DOHH2 (cell line): Measurements from ENCODE around the gene CDC37.
"Not testable (repeated sequence)": the region's sequence is repeated elsewhere in the genome, so short reads cannot be mapped to it uniquely, and the experiment has no call there.

ENCODE experiments used
- H3F3A ChIP-seq: fragments of 200-600 bp; sonication (generic), shearing (Covaris generic); 2 replicates; pipeline ENCODE4 v1.6.0; 2016; ENCODE audit warnings: antibody characterized with exemption, mild to moderate bottlenecking; ENCODE audit not compliant: control insufficient read depth, insufficient read depth
- H3K27ac ChIP-seq: fragments of 200-600 bp; sonication (generic); 2 replicates; pipeline ENCODE4 v1.5.1; 2014; ENCODE audit warnings: low read depth, mild to moderate bottlenecking, low read length, moderate library complexity
- H3K27me3 ChIP-seq: fragments of 200-600 bp; sonication (generic); 2 replicates; pipeline ENCODE4 v1.6.1; 2014; ENCODE audit warnings: mild to moderate bottlenecking, low read length, mixed read lengths; ENCODE audit not compliant: control insufficient read depth
- H3K36me3 ChIP-seq: fragments of 200-600 bp; sonication (generic); 2 replicates; pipeline ENCODE4 v1.6.1; 2014; ENCODE audit warnings: mild to moderate bottlenecking, low read length, moderate library complexity, mixed read lengths; ENCODE audit not compliant: control insufficient read depth
- H3K4me1 ChIP-seq: fragments of 200-600 bp; sonication (generic); 2 replicates; pipeline ENCODE4 v1.6.1; 2014; ENCODE audit warnings: mild to moderate bottlenecking, low read length, mixed read lengths; ENCODE audit not compliant: control insufficient read depth
- H3K4me2 ChIP-seq: fragments of 200-600 bp; sonication (generic); 2 replicates; pipeline ENCODE4 v1.6.0; 2014; ENCODE audit warnings: mild to moderate bottlenecking, low read length, moderate library complexity
- H3K4me3 ChIP-seq: fragments of 200-600 bp; sonication (generic); 2 replicates; pipeline ENCODE4 v1.5.1; 2014; ENCODE audit warnings: mild to moderate bottlenecking, low read length, mixed read lengths
- H3K79me2 ChIP-seq: fragments of 200-600 bp; sonication (generic); 2 replicates; pipeline ENCODE4 v1.6.1; 2014; ENCODE audit warnings: mild to moderate bottlenecking, low read length, mixed read lengths; ENCODE audit not compliant: control insufficient read depth
- H3K9me2 ChIP-seq: fragments of 200-600 bp; sonication (generic); replicated peaks from 2 replicates; pipeline ENCODE4 v1.6.1; 2014; ENCODE audit warnings: mild to moderate bottlenecking, low read length, mixed read lengths; ENCODE audit not compliant: control insufficient read depth
- H3K9me3 ChIP-seq: fragments of 200-600 bp; sonication (generic); 2 replicates; pipeline ENCODE4 v1.6.1; 2014; ENCODE audit warnings: antibody characterized with exemption, low read length, mixed read lengths; ENCODE audit not compliant: control insufficient read depth, insufficient read depth
- H4K20me1 ChIP-seq: fragments of 200-600 bp; sonication (generic); 2 replicates; pipeline ENCODE4 v1.6.0; 2014; ENCODE audit warnings: low read depth, mild to moderate bottlenecking, antibody characterized with exemption, low read length, moderate library complexity; ENCODE audit not compliant: control insufficient read depth, insufficient read depth
- CTCF ChIP-seq: fragments of 200-600 bp; sonication (generic); IDR thresholded peaks from one replicate; pipeline ENCODE4 v1.5.1; 2014; ENCODE audit warnings: antibody characterized with exemption, mild to moderate bottlenecking, low read depth, low read length; ENCODE audit not compliant: poor library complexity, severe bottlenecking
- EZH2phosphoT487 ChIP-seq: fragments of 200-600 bp; sonication (generic); IDR thresholded peaks from 2 replicates; pipeline ENCODE4 v1.6.1; 2017; ENCODE audit warnings: borderline replicate concordance, mild to moderate bottlenecking, antibody characterized with exemption, low read length, moderate library complexity, mixed read lengths

Gene CDC37

DNA sequence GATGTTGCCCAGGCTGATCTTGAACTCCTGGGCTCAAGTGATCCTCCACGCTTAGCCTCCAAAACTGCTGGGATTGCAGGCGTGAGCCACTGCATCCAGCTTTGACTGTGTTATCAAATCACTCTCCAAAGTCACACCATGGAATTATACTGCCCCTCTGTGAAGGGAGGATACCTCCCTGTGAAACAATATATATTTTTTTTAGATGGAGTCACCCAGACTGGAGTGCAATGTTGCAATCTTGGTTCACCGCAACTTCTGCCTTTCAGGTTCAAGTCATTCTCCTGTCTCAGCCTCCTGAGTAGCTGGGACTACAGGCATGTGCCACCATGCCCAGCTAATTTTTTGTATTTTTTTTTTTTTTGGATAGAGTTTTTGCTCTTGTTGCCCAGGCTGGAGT, 30.7 kb downstream of the CDC37 start:
- H3K4me3 ChIP-seq, result no peak overlapping the region
- peaks cover 19% of the 10 kb centered on the region for H3K4me1 ChIP-seq
- H3K4me2 ChIP-seq, result no peak overlapping the region
- H3K9me3 ChIP-seq, result no peaks in the 10 kb centered on the region
- no peaks in the 10 kb centered on the region for H4K20me1 ChIP-seq
- no peaks in the 10 kb centered on the region for H3K27me3 ChIP-seq
- H3K9me2 ChIP-seq, result no peaks in the 10 kb centered on the region
- no peak overlapping the region for H3K27ac ChIP-seq
- H3K36me3 ChIP-seq, result peaks cover 40% of the 10 kb centered on the region
- TF ChIP-seq EZH2phosphoT487, result no peak
- no peak for TF ChIP-seq CTCF
- peaks cover 3% of the 10 kb centered on the region; the same call in 1 of the 2 replicates for H3F3A ChIP-seq
- peaks cover 9% of the 10 kb centered on the region; the same call in 1 of the 2 replicates for H3K79me2 ChIP-seq

- Histone ChIP-seq H4K20me1 (no peaks in the 10 kb centered on the region), H3K27ac (no peak overlapping the region), H3K36me3 (peaks cover 60% of the 10 kb centered on the region), H3K4me3 (no peak overlapping the region), H3K4me2 (no peak overlapping the region), H3K27me3 (no peaks in the 10 kb centered on the region), H3K4me1 (peaks cover 1% of the 10 kb centered on the region; the same call in 1 of the 2 replicates), H3F3A (no peaks in the 10 kb centered on the region), H3K9me2 (no peaks in the 10 kb centered on the region), H3K79me2 (no peaks in the 10 kb centered on the region), H3K9me3 (no peaks in the 10 kb centered on the region)
- no peak for TF ChIP-seq EZH2phosphoT487
- no peak for TF ChIP-seq CTCF
These were observed 35.1 kb downstream of the CDC37 start for GRCh38 chr19:10368101-10368803.

- H3F3A ChIP-seq, H3K4me1 ChIP-seq, H4K20me1 ChIP-seq, H3K9me2 ChIP-seq, H3K27ac ChIP-seq, H3K9me3 ChIP-seq, H3K4me2 ChIP-seq, H3K4me3 ChIP-seq, H3K27me3 ChIP-seq, H3K79me2 ChIP-seq: not testable (repeated sequence)
- peaks cover 64% of the 10 kb centered on the region for H3K36me3 ChIP-seq
These were observed 36.3 kb downstream of the CDC37 start for GRCh38 chr19:10366950-10367512.

- peaks cover 70% of the 10 kb centered on the region for H3K36me3 ChIP-seq
- no peaks in the 10 kb centered on the region for H3K9me3 ChIP-seq
- H3K4me3 ChIP-seq, result no peak overlapping the region
- no peaks in the 10 kb centered on the region for H3K9me2 ChIP-seq
- no peak for TF ChIP-seq EZH2phosphoT487
- TF ChIP-seq CTCF, result no peak
- no peak overlapping the region for H3K27ac ChIP-seq
- no peaks in the 10 kb centered on the region for H3K27me3 ChIP-seq
- H3K4me1 ChIP-seq, result no peaks in the 10 kb centered on the region
- H3K79me2 ChIP-seq, result no peaks in the 10 kb centered on the region
- H4K20me1 ChIP-seq, result no peaks in the 10 kb centered on the region
- H3F3A ChIP-seq, result no peaks in the 10 kb centered on the region
- no peak overlapping the region for H3K4me2 ChIP-seq
These were observed 37.8 kb downstream of the CDC37 start for GRCh38 chr19:10365518-10365917.
